Neural progenitor cell (in vitro differentiated cells): Measurements from ENCODE around the gene C21orf58.

Experiments used
- EZH2phosphoT487 ChIP-seq: fragments of 200-600 bp; sonication (generic); IDR thresholded peaks from 2 replicates; pipeline ENCODE4 v1.6.1; 2017; ENCODE audit warnings: antibody characterized with exemption
- TF ChIP-seq, protein P1 (sequence below): fragments of 200-600 bp; sonication (generic); IDR thresholded peaks from 2 replicates; pipeline ENCODE4 v1.5.1; 2017; ENCODE audit warnings: antibody characterized with exemption, mild to moderate bottlenecking

DNA sequence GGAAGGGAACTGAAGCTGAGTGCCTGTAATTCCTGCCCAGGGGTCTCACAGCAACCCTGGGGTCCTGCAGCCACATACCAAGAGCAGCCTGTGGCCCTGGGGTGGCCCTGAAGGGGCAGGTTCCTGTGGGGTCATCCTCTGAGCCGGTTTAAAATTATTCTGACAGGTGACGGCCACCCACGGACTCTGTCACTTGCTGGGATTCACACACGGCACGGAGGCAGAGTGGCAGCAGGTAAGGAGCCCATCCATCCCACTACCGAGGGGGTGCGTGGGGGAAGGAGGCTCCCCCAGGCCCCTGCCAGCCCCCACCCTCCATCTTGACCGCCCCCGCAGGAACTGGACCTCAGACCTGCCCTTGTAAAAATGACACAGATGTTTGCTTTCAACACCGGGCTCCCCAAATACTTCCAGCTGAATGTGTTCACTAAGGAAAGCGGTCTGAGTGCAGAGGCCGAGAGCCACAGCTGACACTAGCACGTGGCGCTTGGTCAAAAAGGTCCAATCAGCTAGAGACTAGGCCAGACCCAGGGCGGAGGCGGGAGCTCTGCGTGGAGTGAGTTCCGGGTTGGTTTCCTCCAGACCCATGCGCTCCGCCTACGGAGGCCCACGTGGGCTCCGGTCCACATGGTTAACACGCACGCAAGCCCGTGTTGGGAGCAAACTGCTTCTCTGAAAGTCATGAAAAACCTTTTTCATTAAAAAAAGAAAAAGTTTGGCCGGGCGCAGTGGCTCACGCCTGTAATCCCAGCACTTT is 27.5 kb downstream of the C21orf58 start:
- TF ChIP-seq, protein P1, sequence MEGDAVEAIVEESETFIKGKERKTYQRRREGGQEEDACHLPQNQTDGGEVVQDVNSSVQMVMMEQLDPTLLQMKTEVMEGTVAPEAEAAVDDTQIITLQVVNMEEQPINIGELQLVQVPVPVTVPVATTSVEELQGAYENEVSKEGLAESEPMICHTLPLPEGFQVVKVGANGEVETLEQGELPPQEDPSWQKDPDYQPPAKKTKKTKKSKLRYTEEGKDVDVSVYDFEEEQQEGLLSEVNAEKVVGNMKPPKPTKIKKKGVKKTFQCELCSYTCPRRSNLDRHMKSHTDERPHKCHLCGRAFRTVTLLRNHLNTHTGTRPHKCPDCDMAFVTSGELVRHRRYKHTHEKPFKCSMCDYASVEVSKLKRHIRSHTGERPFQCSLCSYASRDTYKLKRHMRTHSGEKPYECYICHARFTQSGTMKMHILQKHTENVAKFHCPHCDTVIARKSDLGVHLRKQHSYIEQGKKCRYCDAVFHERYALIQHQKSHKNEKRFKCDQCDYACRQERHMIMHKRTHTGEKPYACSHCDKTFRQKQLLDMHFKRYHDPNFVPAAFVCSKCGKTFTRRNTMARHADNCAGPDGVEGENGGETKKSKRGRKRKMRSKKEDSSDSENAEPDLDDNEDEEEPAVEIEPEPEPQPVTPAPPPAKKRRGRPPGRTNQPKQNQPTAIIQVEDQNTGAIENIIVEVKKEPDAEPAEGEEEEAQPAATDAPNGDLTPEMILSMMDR: no peak
- TF ChIP-seq EZH2phosphoT487: no peak
